MM.1S (cell line): Measurements from ENCODE around the gene EVX2.

ENCODE experiments used
- DNase-seq: peaks from one replicate; pipeline ENCODE4 v3.0.0-alpha.2; 2015
- H2AFZ ChIP-seq: fragments of 300-600 bp; sonication (generic); 2 replicates; pipeline ENCODE4 v1.6.0; 2016; ENCODE audit warnings: antibody characterized with exemption, low read length
- H3F3A ChIP-seq: fragments of 300-600 bp; sonication (generic); 2 replicates; pipeline ENCODE4 v1.6.1; 2016; ENCODE audit warnings: mild to moderate bottlenecking, antibody characterized with exemption, low read length, moderate library complexity, mixed read lengths; ENCODE audit not compliant: insufficient read depth
- H3K27ac ChIP-seq: fragments of 300-600 bp; sonication (generic); 2 replicates; pipeline ENCODE4 v1.5.1; 2016; ENCODE audit warnings: mild to moderate bottlenecking, low read length
- H3K27me3 ChIP-seq: fragments of 300-600 bp; sonication (generic); replicated peaks from 2 replicates; pipeline ENCODE4 v1.6.0; 2016; ENCODE audit warnings: low read length; ENCODE audit not compliant: insufficient read depth
- H3K36me3 ChIP-seq: fragments of 300-600 bp; sonication (generic); replicated peaks from 2 replicates; pipeline ENCODE4 v1.6.1; 2016; ENCODE audit warnings: mild to moderate bottlenecking, low read length, mixed read lengths; ENCODE audit not compliant: insufficient read depth
- H3K4me1 ChIP-seq: fragments of 300-600 bp; sonication (generic); 2 replicates; pipeline ENCODE4 v1.6.1; 2016; ENCODE audit warnings: low read length, mixed read lengths
- H3K4me2 ChIP-seq: fragments of 300-600 bp; sonication (generic); 2 replicates; pipeline ENCODE4 v1.6.0; 2016; ENCODE audit warnings: low read depth, low read length
- H3K4me3 ChIP-seq: fragments of 300-600 bp; sonication (generic); 2 replicates; pipeline ENCODE4 v1.5.1; 2016; ENCODE audit warnings: low read length, mixed read lengths
- H3K79me2 ChIP-seq: fragments of 300-600 bp; sonication (generic); 2 replicates; pipeline ENCODE4 v1.6.1; 2016; ENCODE audit warnings: mixed run types, low read length, mixed read lengths
- H3K9ac ChIP-seq: fragments of 300-600 bp; sonication (generic); 2 replicates; pipeline ENCODE4 v1.6.1; 2016; ENCODE audit warnings: low read length, mixed read lengths
- H3K9me2 ChIP-seq: fragments of 300-600 bp; sonication (generic); replicated peaks from 2 replicates; pipeline ENCODE4 v1.6.1; 2016; ENCODE audit warnings: mild to moderate bottlenecking, low read length, mixed read lengths; ENCODE audit not compliant: insufficient read depth
- H3K9me3 ChIP-seq: fragments of 300-600 bp; sonication (generic); replicated peaks from 2 replicates; pipeline ENCODE4 v1.6.1; 2016; ENCODE audit warnings: mild to moderate bottlenecking, low read length, mixed read lengths; ENCODE audit not compliant: insufficient read depth
- H4K20me1 ChIP-seq: fragments of 300-600 bp; sonication (generic); 2 replicates; pipeline ENCODE4 v1.6.1; 2016; ENCODE audit warnings: mild to moderate bottlenecking, low read length, moderate library complexity, mixed read lengths; ENCODE audit not compliant: insufficient read depth
- EZH2 ChIP-seq: fragments of 300-600 bp; sonication (generic); optimal IDR thresholded peaks from 2 replicates; pipeline ENCODE3; 2017; ENCODE audit warnings: low read depth, mild to moderate bottlenecking, antibody characterized with exemption, low read length, mixed read lengths
- EZH2phosphoT487 ChIP-seq: fragments of 300-600 bp; sonication (generic); IDR thresholded peaks from 2 replicates; pipeline ENCODE4 v1.6.1; 2018; ENCODE audit warnings: antibody characterized with exemption, low read length
- TF ChIP-seq, protein P1 (sequence below): fragments of 300-600 bp; sonication (generic); IDR thresholded peaks from 2 replicates; pipeline ENCODE4 v1.5.1; 2016; ENCODE audit warnings: antibody characterized with exemption, low read length, mixed read lengths

EVX2 gene

DNA sequence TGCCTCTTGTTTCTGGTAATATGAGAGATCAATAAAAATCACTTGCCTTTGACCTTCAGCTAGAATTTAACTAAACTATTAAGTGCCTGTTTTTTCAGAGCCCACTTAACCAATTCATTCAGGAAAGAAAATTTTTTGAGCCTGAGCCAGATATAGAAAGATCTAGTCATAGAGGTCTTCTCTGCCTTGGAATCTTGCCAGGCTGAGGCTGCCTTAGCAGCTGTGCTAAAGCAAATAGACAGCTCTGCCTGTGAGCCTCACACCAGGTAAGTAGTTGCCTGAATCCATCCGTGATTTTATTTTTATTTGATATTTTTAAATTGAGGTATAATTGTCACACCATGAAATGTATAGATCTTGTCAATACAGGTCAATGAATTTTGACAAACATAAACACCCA lies 27.4 kb downstream of the EVX2 start:
- no peaks in the 10 kb centered on the region for H3K9me3 ChIP-seq

GRCh38 chr2:176039375-176039774 lies 44.4 kb downstream of the EVX2 start:
- no peak overlapping the region for H2AFZ ChIP-seq
- H3F3A ChIP-seq = no peaks in the 10 kb centered on the region
- H3K9me2 ChIP-seq = no peaks in the 10 kb centered on the region
- TF ChIP-seq, protein P1, sequence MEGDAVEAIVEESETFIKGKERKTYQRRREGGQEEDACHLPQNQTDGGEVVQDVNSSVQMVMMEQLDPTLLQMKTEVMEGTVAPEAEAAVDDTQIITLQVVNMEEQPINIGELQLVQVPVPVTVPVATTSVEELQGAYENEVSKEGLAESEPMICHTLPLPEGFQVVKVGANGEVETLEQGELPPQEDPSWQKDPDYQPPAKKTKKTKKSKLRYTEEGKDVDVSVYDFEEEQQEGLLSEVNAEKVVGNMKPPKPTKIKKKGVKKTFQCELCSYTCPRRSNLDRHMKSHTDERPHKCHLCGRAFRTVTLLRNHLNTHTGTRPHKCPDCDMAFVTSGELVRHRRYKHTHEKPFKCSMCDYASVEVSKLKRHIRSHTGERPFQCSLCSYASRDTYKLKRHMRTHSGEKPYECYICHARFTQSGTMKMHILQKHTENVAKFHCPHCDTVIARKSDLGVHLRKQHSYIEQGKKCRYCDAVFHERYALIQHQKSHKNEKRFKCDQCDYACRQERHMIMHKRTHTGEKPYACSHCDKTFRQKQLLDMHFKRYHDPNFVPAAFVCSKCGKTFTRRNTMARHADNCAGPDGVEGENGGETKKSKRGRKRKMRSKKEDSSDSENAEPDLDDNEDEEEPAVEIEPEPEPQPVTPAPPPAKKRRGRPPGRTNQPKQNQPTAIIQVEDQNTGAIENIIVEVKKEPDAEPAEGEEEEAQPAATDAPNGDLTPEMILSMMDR = no peak
- TF ChIP-seq EZH2phosphoT487 = no peak
- TF ChIP-seq EZH2 = no peak
- no peak overlapping the region for H3K4me3 ChIP-seq
- H3K27me3 ChIP-seq = no peaks in the 10 kb centered on the region
- no peak overlapping the region for H3K4me2 ChIP-seq
- H3K79me2 ChIP-seq = no peaks in the 10 kb centered on the region
- no peaks in the 10 kb centered on the region for H3K9me3 ChIP-seq
- no peaks in the 10 kb centered on the region for H3K36me3 ChIP-seq
- no peak for DNase-seq
- no peaks in the 10 kb centered on the region for H3K4me1 ChIP-seq
- H4K20me1 ChIP-seq = no peaks in the 10 kb centered on the region
- no peak overlapping the region for H3K27ac ChIP-seq
- no peak overlapping the region for H3K9ac ChIP-seq

More for the DNA sequence above, 27.4 kb downstream of the EVX2 start:
- no peaks in the 10 kb centered on the region for H3K79me2 ChIP-seq
- no peak for TF ChIP-seq EZH2
- TF ChIP-seq, protein P1 = no peak
- TF ChIP-seq EZH2phosphoT487 = no peak
- no peak overlapping the region for H2AFZ ChIP-seq
- H3K27ac ChIP-seq = no peak overlapping the region
- no peaks in the 10 kb centered on the region for H3K27me3 ChIP-seq
- DNase-seq = no peak
- no peaks in the 10 kb centered on the region for H3K36me3 ChIP-seq
- no peak overlapping the region for H3K4me2 ChIP-seq
- H3K4me3 ChIP-seq = no peak overlapping the region
- no peaks in the 10 kb centered on the region for H3K9me2 ChIP-seq
- no peaks in the 10 kb centered on the region for H3K4me1 ChIP-seq
- no peak overlapping the region for H3K9ac ChIP-seq
- no peaks in the 10 kb centered on the region for H3F3A ChIP-seq
- no peaks in the 10 kb centered on the region for H4K20me1 ChIP-seq

- DNase-seq = no peak
These were observed 45.1 kb downstream of the EVX2 start for GRCh38 chr2:176038694-176039093.

More at GRCh38 chr2:176038694-176039093, 45.1 kb downstream of the EVX2 start:
- no peaks in the 10 kb centered on the region for H3F3A ChIP-seq
- H3K27me3 ChIP-seq = no peaks in the 10 kb centered on the region
- no peaks in the 10 kb centered on the region for H3K36me3 ChIP-seq
- no peak overlapping the region for H3K4me3 ChIP-seq
- no peak for TF ChIP-seq EZH2phosphoT487
- TF ChIP-seq, protein P1 = no peak
- no peaks in the 10 kb centered on the region for H3K79me2 ChIP-seq
- H3K4me1 ChIP-seq = no peaks in the 10 kb centered on the region
- H3K9ac ChIP-seq = no peak overlapping the region
- no peaks in the 10 kb centered on the region for H3K9me2 ChIP-seq
- H3K9me3 ChIP-seq = no peaks in the 10 kb centered on the region
- H2AFZ ChIP-seq = no peak overlapping the region
- no peaks in the 10 kb centered on the region for H4K20me1 ChIP-seq
- H3K27ac ChIP-seq = no peak overlapping the region
- no peak overlapping the region for H3K4me2 ChIP-seq
